ENCODE results near the gene CHRNE. TPM values are rescaled to one million over a fixed set of nuclear protein-coding genes. Genes with fewer than 3 reads are reported as not detected.

Gene CHRNE
- total and polyA plus RNA-seq, 2 of the 13 experiments (the other 11 are each of a cell fraction or from before 2014, with no cell fraction given): 0.53 to 0.59 TPM

- TF ChIP-seq ZNF574 (CRISPR knock-in tag; IDR thresholded peaks at IDR 0.05) (0 out of 2 replicates have a peak, but pooled peaks have one; percentile 31), POLR2AphosphoS5 (IDR thresholded peaks at IDR 0.05; ENCODE audit: low read depth, low read length) (peak; percentile 35; the same call in 1 of the 2 replicates)
- TF ChIP-seq, protein P1, sequence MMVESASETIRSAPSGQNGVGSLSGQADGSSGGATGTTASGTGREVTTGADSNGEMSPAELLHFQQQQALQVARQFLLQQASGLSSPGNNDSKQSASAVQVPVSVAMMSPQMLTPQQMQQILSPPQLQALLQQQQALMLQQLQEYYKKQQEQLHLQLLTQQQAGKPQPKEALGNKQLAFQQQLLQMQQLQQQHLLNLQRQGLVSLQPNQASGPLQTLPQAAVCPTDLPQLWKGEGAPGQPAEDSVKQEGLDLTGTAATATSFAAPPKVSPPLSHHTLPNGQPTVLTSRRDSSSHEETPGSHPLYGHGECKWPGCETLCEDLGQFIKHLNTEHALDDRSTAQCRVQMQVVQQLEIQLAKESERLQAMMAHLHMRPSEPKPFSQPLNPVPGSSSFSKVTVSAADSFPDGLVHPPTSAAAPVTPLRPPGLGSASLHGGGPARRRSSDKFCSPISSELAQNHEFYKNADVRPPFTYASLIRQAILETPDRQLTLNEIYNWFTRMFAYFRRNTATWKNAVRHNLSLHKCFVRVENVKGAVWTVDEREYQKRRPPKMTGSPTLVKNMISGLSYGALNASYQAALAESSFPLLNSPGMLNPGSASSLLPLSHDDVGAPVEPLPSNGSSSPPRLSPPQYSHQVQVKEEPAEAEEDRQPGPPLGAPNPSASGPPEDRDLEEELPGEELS (CRISPR knock-in tag; IDR thresholded peaks at IDR 0.05): 0 out of 2 replicates have a peak, but pooled peaks have one; percentile 15
- TF ChIP-seq, protein P2, sequence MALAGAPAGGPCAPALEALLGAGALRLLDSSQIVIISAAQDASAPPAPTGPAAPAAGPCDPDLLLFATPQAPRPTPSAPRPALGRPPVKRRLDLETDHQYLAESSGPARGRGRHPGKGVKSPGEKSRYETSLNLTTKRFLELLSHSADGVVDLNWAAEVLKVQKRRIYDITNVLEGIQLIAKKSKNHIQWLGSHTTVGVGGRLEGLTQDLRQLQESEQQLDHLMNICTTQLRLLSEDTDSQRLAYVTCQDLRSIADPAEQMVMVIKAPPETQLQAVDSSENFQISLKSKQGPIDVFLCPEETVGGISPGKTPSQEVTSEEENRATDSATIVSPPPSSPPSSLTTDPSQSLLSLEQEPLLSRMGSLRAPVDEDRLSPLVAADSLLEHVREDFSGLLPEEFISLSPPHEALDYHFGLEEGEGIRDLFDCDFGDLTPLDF (CRISPR knock-in tag; IDR thresholded peaks at IDR 0.05): no peak
Measured at GRCh38 chr17:4934173-4934979, 31.5 kb upstream of the CHRNE start (continued).
